NCI-H82 treated with DMSO at 0.1 percent for 48 hours (cell line): ENCODE results near the gene CCDC3.

Experiments
- DNase-seq: peaks from one replicate; lab custom pipeline; 2025; ENCODE audit not compliant: unreplicated experiment; lab: John Stamatoyannopoulos, UW

CCDC3 gene

GRCh38 chr10:12965571-12965970 is 35.9 kb downstream of the CCDC3 start:
- DNase-seq: no peak

- no peak for DNase-seq
Measured at GRCh38 chr10:12962556-12962955, 39.0 kb downstream of the CCDC3 start.

- peak; percentile 14 for DNase-seq
Measured at GRCh38 chr10:12961416-12962205, 39.9 kb downstream of the CCDC3 start.

GRCh38 chr10:12960941-12961340 is 40.6 kb downstream of the CCDC3 start:
- no peak for DNase-seq

- no peak for DNase-seq
Measured at GRCh38 chr10:12960334-12960898, 41.1 kb downstream of the CCDC3 start.

GRCh38 chr10:12958546-12959110 is 42.9 kb downstream of the CCDC3 start:
- no peak for DNase-seq

- DNase-seq: no peak
Measured at GRCh38 chr10:12957081-12957480, 44.4 kb downstream of the CCDC3 start.

- DNase-seq: no peak
Measured at GRCh38 chr10:12954866-12955265, 46.6 kb downstream of the CCDC3 start.

GRCh38 chr10:12950583-12951128 is 50.9 kb downstream of the CCDC3 start:
- no peak for DNase-seq

- DNase-seq: no peak
Measured at GRCh38 chr10:12949248-12949647, 52.3 kb downstream of the CCDC3 start.

GRCh38 chr10:12947741-12948140 is 53.8 kb downstream of the CCDC3 start:
- no peak for DNase-seq

GRCh38 chr10:12946372-12946771 is 55.1 kb downstream of the CCDC3 start:
- DNase-seq: no peak

GRCh38 chr10:12945690-12946359 is 55.7 kb downstream of the CCDC3 start:
- no peak for DNase-seq

GRCh38 chr10:12944931-12945330 is 56.6 kb downstream of the CCDC3 start:
- no peak for DNase-seq

- no peak for DNase-seq
Measured at GRCh38 chr10:12943425-12943824, 58.1 kb downstream of the CCDC3 start.

GRCh38 chr10:12941966-12942365 is 59.5 kb downstream of the CCDC3 start:
- DNase-seq: no peak

- DNase-seq: no peak
Measured at GRCh38 chr10:12940791-12941190, 60.7 kb downstream of the CCDC3 start.

GRCh38 chr10:12938271-12938670 is 63.2 kb downstream of the CCDC3 start:
- no peak for DNase-seq

- no peak for DNase-seq
Measured at GRCh38 chr10:12937527-12937926, 64.0 kb downstream of the CCDC3 start.

GRCh38 chr10:12934777-12935176 is 66.7 kb downstream of the CCDC3 start:
- no peak for DNase-seq

- DNase-seq: no peak
Measured at GRCh38 chr10:12929381-12929780, 72.1 kb downstream of the CCDC3 start.

- DNase-seq: no peak
Measured at GRCh38 chr10:12928571-12928970, 72.9 kb downstream of the CCDC3 start.
